ENCODE data around the gene SPDYE4.

SPDYE4 gene

DNA sequence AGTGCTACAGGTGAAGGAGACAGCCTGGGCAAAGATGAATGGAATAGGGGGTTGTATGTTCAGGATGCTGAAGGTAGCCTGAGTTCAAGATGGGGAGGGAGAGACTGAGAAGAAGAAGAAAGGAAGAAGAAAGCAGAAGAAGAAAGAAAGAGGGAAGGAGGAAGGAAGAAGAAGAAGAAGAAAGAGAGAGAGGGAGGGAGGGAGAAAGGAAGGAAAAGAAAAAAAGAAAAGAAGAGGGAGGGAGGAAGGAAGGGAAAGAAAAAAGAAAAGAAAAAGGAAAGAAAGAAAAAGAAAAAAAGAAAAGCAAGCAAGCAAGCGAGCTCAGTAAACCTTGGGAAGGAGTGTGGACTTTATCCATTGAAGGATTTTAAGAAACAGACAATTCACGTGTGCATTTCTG, 21.6 kb downstream of the SPDYE4 start:
- no peak for DNase-seq

DNA sequence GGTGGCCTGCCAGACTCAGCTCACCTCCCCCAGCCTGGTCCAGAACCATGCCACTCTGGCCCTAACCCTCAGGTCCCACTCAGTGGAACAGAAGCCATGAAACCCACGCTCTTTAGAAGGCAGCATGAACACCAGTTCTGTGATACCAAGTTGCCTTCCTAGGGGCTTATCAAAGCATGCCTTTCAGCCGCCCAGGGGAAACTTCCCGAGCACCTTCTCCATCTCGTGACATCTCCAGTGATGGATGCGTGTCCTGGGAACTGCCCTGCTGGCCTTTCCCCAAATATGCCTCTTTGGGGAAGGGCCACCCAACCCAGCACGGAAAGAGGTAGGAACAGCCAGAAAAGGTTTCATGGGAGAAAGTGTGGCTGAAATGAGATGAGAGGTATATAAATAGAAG, 22.0 kb downstream of the SPDYE4 start:
- DNase-seq: no peak

DNA sequence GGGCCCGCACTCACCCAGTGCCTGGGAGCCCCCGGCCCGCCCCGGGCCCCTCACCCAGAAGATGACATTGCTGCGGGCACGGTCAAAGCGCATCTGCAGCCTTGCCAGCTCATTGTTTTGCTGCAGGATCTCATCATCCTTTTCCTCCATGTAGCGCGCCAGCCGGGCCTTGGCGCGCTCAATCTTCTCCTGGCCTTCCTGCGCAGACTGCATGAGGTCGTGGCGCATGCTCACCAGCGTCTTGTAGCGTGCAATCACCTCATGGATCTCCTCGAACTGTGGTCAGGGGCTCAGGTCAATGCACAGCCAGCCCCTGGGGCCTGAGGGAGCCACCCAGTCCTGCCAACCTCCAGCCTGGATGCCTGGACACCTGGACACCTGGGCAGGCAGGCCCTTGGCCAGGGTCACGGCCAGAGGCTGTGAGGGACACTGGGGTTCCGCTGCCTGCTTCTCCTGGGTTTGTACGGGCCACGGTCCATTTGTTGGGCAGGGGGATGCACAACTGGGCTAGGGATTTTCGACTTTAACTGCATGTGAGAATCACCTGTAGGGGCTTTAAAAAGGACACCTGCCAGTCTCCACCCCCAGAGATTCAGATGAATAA, 22.9 kb downstream of the SPDYE4 start:
- no peak for DNase-seq

DNA sequence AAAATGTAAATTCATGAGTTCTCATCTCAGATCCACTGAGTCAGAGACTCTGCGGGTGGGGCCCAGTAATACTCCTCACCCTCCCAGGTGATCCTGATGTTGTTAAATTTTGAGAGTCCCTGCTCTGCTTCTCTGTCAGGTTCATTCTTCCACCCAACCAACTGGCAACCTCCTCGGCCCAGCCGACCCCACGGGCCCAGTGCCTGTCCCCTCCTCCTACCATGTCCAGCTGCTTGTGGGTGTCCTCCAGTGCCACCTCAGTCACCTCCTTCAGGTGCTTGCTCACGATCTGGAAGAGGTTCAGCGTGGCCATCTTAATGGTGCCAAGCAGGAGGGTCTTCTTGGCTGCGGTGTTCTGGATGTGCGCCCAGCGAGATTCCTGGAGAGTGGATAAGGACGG, 23.5 kb downstream of the SPDYE4 start:
- no peak for DNase-seq

DNA sequence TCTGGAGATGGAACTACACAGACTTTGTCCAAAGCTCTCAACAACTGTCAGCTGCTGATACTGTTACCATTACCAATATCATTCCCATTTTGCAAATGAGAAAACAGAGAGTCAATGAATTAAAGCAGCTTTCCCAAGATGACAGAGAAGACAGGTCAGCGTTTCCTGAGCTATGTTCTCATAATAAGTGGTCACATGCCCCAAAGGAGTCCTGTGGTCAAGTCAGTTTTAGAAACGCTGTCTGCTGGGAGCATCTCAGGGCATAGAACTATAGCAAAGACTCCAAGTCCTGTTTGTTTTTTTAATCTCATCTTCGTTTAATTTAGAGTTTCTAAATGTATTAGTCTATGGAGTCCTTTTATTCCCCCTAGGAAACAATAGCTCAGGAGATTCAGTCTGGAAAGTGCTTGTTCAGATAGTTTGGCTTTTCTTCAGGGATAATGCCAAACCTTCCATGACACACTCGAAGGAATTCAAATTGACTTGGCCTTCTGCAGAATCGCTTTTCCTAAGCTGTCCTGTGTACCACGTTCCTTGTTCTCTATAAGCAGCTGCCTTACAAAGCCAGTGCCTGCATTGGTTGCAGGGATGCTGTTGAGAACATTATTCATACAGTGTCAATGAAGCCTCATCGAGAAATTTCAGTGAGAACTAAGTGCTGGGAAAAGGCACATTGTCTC, 25.8 kb downstream of the SPDYE4 start:
- no peak for DNase-seq

DNA sequence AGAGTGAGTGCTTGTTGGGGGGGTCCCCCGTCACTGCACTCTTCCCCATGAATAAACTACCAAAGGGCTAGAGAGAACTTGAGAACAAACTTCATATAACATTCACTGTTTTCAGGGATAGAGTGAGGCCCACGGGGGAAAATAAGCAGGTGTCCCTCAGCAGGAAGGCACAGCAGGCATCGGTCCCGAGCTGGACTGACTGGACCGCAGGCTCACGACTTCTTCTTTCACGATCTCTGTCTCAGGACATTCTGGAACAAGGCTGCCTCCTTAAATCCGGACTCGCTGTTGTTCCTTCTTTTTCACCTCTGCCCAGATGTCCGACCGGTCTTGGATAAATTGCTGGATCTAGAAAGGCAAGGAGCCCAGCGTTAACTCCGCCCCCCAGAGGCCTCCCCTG, 28.5 kb downstream of the SPDYE4 start:
- no peak for DNase-seq

DNA sequence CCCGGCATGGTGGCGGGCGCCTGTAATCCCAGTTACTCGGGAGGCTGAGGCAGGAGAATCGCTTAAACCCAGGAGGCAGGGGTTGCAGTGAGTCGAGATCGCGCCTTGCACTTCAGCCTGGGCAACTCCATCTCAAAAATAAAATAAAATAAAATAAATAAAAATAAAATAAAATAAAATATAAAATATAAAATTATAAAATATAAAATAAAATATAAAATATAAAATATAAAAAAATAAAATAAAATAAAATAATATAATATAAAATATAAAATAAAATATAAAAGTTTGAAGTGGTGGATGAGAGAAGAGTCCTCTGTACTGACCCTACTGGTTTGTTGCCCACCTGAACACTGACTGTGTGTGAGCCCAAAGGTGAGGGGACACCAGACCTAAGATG, 28.9 kb downstream of the SPDYE4 start:
- no peak for DNase-seq

DNA sequence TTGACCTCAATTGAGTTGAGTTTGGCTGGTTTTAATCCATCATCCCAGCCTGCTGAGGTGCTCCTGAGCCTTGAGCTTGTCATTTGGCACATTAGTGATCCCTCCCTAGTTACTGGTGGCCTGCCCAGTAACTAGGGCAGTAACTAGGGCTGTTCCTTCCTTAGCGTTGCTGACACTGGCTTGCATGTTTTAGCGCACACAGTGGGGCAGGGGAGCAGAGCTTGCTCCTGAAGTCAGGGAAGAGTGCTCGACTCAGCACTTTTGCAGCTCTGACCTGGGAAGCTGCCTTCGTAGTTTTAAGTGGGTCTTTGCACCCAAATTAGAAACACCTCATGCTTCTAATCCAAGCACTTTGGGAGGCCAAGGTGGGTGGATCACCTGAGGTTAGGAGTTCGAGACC, 29.4 kb downstream of the SPDYE4 start:
- DNase-seq: no peak

DNA sequence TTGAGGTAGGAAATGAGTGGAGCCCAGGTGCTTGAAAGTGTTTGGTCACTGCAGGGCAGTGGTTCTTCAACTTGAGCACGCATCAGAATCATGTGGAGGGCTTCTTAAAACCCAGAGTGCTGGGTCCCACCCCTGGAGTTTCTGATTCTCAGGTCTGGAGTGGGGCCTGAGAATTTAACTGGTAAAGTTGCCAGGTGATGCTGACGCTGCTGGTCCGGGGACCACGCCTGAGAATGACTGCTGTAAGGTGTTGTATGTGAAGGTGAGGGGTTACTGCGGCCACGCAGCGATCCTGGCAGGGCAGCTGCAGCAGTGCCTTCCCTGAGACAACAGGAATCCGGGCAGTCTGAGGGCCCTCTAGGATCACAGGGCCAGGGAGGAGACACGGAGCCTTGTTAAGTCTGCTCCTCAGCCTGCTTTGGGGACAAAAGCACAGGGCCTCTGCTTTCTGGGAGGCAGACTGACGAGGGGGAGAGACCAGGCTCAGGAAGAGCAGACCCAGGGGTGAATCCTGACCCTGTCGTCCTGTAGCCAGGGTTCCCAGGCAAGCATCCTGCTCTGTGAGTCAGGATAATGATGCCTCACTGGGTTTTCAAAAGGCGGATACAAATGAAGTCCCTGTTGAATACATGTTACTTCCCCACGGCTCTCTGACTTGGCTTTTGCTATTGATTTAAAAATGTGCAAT, 30.0 kb downstream of the SPDYE4 start:
- no peak for DNase-seq

DNA sequence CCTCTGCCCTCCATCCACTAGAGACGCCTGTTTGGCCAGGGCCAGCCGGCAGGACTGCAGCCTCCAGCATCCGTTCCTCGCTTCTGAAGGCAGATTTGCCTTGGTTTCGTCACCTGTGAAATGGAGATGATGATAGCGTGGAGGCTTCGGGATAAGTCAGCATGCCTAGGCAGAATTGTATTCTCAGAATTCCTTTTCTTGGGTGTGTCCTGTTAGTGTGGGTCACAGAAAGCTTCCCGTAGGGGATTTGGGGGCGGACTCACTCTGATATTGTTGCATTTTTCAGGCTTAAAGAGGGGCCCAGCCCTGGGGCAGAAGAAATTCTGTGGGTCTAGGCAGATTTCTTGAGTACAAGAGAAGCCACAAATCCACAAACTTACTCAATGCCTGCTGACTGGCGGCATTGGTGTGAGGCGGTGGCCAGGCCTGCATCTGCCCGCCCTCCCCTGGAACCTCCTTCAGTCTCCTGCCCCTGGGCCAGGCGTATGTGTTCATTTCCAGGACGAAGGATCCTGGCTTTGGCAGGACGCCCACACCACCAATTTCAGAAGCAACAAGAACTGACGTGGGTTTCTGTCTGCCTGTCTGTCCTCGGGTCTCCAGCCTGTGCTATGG, 31.3 kb downstream of the SPDYE4 start:
- no peak for DNase-seq

DNA sequence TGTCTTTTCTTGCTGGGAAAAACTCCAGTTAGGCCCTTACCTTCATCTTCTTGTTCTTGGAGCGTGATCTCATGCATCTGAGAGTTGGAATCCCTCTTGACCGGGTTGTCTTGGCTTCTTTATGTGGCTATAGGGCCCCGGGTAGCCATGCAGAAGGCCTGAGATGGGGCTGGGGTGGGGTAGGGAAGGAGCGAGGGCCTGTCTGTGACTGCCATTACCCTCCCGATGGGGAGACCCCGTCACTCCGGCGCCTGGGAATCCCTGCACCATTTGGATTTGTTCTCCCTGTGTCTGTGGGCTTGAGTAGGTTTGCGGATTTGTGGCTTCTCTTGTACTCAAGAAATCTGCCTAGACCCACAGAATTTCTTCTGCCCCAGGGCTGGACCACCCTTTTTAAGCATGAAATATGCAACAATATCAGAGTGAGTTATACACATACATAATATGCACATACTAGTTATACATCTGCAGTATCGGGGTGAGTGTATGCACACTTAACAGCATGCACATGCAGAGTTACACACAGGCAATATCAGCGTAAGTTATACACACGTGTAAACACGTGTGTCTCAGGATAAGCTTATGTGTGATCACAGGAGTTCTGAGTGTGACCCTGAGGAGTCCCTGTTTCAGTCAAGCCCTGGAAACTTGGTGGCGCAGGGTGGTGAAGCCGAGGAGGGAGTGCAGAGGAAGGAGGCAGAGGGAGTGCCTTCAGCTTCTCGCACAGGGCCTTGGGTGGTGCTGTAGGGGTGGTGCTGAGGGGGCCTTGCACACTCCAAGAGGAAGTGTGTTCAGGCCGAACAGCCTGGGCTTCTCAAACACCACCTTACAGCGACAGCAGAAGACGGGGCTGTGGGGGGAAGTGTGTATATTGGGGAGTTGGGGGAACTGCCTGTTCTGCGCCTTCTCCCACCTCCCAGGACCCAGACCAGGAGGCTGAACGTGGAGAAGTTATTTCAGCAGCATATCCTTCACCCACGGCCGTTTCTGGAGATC, 32.2 kb downstream of the SPDYE4 start:
- no peak for DNase-seq

DNA sequence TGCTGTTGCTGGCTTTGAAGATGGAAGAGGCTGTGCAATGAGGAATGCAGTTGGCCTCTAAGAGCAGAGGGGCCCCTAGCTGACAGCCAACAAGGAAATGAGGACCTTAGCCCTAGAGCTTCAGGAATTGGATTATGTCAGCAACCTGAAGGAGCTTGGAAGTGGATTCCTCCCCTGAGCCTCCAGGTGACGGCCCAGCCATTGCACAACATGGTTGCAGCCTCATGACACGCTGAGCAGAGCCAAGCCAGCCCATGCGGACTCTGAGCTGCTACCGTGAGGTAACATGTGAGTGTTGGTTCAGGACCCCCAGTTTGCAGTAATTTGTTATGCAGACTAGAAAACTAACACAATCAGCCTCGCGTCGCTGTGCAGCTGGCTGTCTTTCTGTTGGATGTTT, 33.9 kb downstream of the SPDYE4 start:
- no peak for DNase-seq

DNA sequence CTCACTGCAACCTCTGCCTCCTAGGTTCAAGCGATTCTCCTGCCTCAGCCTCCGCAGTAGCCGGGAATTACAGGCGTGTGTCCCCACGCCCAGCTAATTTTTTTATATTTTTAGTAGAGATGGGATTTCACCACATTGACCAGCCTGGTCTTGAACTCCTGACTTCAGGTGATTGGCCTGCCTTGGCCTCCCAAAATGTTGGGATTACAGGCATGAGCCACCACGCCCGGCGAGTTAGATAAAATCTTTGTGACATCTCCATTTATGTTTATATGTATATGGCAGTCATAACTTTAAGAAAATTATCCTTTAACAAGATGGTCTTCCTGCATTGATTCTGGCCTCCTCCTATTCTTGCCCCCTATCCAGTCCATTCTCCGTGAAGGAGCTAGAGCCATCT, 37.8 kb downstream of the SPDYE4 start:
- no peak for DNase-seq

DNA sequence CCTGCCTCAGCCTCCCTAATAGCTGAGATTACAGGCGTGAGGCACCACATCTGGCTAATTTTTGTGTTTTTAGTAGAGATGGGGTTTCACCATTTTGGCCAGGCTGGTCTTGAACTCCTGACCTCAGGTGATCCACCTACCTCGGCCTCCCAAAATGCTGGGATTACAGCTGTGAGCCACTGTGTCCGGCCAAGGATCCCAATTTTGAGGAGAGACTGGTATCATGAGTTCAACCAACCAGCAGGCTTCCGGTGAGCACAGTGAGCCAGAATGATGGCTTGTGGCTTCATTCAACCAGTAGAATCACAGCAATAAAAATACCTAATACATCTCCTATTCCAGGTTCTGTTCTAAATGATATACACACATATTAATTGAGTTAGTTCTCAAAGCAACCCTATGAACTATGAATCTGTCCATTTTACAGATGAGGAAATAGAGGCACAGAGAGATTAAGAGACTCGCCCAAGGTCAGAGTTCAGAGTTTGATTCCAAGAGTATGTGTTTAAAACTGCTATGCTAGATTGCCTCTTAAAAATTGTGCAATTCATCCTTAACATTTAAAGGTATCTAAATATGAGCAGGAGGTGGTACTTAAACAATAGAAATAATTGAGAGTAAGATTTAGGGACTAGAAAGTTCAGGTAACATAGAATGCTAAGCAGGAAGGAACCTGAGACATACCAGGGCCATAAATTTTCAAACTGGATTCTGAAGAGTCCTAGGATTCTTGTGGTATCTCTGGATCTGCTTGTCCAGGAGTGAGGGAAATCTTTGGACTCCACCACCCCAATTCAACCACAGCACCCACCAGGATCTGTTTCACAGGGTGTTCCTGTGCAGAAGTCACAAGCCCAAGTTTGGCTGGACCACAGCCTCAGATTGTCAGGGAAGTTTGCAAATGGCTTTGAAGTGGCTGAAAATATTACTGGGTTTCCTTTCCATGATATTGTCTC, 38.8 kb downstream of the SPDYE4 start:
- no peak for DNase-seq

DNA sequence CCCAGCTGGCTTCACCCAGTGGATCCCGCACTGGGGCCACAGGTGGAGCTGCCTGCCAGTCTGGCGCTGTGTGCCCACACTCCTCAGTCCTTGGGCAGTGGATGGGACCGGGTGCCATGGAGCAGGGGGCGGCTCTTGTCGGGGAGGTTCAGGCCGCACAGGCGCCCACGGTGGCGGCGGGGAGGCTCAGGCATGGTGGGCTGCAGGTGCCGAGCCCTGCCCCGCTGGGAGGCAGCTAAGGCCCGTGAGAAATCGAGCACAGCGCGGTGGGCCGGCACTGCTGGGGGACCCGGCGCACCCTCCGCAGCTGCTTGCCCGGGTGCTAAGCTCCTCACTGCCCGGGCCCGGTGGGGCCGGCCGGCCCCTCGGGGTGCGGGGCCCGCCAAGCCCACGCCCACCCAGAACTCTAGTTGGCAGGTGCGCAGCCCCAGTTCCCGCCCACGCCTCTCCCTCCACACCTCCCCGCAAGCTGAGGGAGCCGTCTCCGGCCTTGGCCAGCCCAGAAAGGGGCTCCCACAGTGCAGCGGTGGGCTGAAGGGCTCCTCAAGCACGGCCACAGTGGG, 40.3 kb downstream of the SPDYE4 start:
- DNase-seq: no peak

DNA sequence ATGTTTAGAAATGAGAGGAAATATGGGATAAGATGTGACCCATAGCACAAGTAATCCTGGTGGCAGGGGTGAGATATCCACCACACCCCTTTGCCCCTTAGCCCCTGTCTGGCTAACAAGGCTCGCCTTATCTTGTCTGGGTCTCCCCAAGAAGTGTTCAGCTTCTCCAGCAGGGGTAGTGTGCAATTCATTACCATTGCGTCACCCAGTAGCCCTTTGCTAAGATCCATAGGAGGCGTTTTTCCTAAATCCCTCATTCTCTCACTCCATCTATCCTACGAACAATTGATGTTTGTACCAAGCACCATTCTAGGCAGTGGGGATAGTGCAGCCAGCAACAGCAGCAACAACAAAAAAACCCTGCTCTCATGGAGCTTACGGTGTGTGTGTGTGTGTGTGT, 44.5 kb downstream of the SPDYE4 start:
- no peak for DNase-seq

DNA sequence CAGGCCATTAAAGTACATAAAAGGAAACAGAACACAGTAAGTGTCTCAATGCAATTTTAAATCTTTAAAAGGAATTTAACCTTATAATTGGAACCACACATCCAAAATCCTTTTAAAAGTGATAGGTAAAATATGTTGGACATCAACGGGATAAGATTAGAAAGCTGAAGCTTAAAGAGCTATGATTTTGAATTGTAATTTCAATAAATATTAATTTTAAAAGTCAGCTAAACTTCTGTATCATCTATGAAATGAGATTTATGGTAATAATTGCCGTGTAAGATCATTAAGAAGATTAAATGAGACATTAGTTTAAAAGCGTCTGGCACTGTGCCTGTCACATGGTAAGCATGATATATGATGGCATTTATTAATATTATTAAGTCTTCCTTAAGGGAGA, 45.0 kb downstream of the SPDYE4 start:
- DNase-seq: no peak

DNA sequence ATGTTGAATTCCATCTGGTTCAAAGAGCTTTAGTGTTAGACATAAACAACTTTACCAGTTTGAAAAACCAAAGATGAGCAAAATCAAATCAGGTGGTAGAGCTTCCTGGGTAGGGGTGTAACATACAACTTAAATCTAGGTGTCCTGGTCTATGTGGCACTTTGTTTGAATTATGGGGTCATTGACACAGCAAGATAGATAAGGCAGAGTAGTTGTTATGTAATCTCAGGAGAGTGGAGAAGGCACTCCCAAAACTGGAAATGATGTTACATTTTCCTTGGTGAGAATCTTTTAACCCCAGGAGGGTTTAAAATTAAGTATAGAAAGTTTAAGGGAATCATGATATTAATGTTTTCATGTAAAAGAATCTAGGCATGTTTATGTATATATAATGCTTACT, 45.6 kb downstream of the SPDYE4 start:
- DNase-seq: no peak

DNA sequence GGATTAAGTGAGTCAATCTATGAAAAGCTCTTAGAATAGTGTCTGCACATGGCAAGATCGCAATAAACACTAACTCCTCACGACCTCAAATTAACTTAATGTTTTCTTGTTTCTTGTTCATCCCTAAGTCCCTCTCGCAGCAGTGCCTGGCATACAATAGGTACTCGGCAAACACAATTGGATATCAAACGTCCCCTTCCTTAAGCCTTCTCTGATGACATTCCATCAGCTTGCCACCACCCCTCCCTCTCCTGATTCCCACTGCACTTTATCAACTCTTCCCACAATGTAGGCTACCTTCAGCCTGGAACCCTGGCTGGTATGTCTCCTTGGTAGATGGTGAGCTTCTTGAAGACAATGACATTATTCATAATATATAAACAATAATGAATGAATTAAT, 47.1 kb downstream of the SPDYE4 start:
- DNase-seq: no peak

DNA sequence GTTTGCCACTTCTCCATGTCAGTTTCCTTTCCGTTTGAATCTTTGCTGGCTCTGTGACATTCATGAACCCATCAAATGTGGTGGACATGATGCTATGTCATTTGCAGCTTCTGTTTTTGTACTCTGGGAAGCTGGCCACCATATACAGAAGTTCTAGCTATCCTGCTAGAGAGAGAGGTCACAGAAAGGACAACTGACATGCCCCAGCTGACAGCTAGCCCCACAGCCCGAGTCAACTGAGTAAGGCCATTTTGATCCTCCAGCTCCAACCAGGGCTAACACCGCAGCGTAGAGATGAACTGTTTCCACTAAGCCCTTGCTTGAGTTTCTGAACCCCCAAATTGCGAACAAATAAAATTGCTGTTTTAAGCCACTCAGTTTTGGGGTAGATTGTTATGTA, 47.5 kb downstream of the SPDYE4 start:
- no peak for DNase-seq

DNA sequence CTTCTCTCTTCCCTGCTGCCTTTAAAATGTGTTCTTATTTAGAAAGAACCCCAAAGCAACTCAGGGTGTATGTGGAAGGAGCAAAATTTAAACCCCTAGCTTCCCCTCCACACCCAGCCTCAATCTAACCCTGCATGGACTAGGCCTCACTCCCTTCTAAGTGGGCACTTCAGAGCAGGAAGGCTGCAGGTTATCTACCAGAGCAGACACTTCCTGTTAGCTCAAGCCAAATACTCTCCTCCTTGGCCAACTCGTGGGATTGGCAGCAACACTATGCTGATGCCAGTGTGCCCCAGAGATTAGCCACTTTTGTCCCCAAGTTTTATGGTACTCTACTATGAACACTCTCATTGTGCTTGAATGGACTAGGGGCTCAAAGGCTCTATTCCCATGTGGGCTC, 49.3 kb downstream of the SPDYE4 start:
- no peak for DNase-seq
